H9 (cell line): ENCODE results near the gene FSIP1. TPM values are rescaled to one million over a fixed set of nuclear protein-coding genes. Genes with fewer than 3 reads are reported as not detected.

Source experiments
- DNase-seq: peaks from one replicate; pipeline ENCODE4 v3.0.0-alpha.2; 2017
- H2AFZ ChIP-seq: one replicate; pipeline ENCODE4 v1.6.1; 2013; ENCODE audit warnings: mild to moderate bottlenecking, low read length, control low read depth, moderate library complexity
- H2AK5ac ChIP-seq: 2 replicates; pipeline ENCODE4 v1.6.1; 2013; ENCODE audit warnings: low read length, control low read depth, mixed read lengths; ENCODE audit not compliant: insufficient read length
- H2BK120ac ChIP-seq: one replicate; pipeline ENCODE4 v1.6.1; 2013; ENCODE audit warnings: low read depth, mild to moderate bottlenecking, low read length, control low read depth, inconsistent platforms; ENCODE audit not compliant: poor library complexity, severe bottlenecking
- H2BK12ac ChIP-seq: 2 replicates; pipeline ENCODE4 v1.6.1; 2013; ENCODE audit warnings: low read length, control low read depth, mixed read lengths, low read depth; ENCODE audit not compliant: insufficient read length
- H2BK15ac ChIP-seq: 2 replicates; pipeline ENCODE4 v1.6.1; 2013; ENCODE audit warnings: low read depth, low read length, control low read depth
- H2BK20ac ChIP-seq: one replicate; pipeline ENCODE4 v1.6.1; 2013; ENCODE audit warnings: low read depth, mild to moderate bottlenecking, low read length, control low read depth, inconsistent platforms; ENCODE audit not compliant: poor library complexity, severe bottlenecking
- H2BK5ac ChIP-seq: 2 replicates; pipeline ENCODE4 v1.6.1; 2013; ENCODE audit warnings: low read length, control low read depth, mixed read lengths; ENCODE audit not compliant: insufficient read length
- H3K14ac ChIP-seq: 2 replicates; pipeline ENCODE4 v1.6.1; 2013; ENCODE audit warnings: low read length, control low read depth; ENCODE audit not compliant: insufficient read depth
- H3K18ac ChIP-seq: 2 replicates; pipeline ENCODE4 v1.6.1; 2013; ENCODE audit warnings: low read depth, mild to moderate bottlenecking, mixed read lengths, low read length, control low read depth; ENCODE audit not compliant: insufficient read length
- H3K23ac ChIP-seq: 2 replicates; pipeline ENCODE4 v1.6.1; 2013; ENCODE audit warnings: low read length, control low read depth, mixed read lengths, low read depth; ENCODE audit not compliant: insufficient read length
- H3K23me2 ChIP-seq: 2 replicates; pipeline ENCODE4 v1.6.1; 2013; ENCODE audit warnings: low read depth, mild to moderate bottlenecking, mixed read lengths, low read length, control low read depth; ENCODE audit not compliant: insufficient read length, poor library complexity, severe bottlenecking
- H3K27ac ChIP-seq: 2 replicates; pipeline ENCODE4 v1.5.1; 2013; ENCODE audit warnings: low read length, control low read depth, mixed read lengths, low read depth; ENCODE audit not compliant: insufficient read length
- H3K27me3 ChIP-seq: 2 replicates; pipeline ENCODE4 v1.6.1; 2013; ENCODE audit warnings: low read length, control low read depth, inconsistent platforms; ENCODE audit not compliant: insufficient read depth
- H3K4ac ChIP-seq: 2 replicates; pipeline ENCODE4 v1.6.1; 2013; ENCODE audit warnings: low read depth, mild to moderate bottlenecking, control low read depth, inconsistent platforms, low read length, moderate library complexity
- H3K4me1 ChIP-seq: 2 replicates; pipeline ENCODE4 v1.6.1; 2013; ENCODE audit warnings: low read length, control low read depth, inconsistent platforms; ENCODE audit not compliant: insufficient read depth
- H3K4me2 ChIP-seq: 2 replicates; pipeline ENCODE4 v1.6.1; 2013; ENCODE audit warnings: low read length, control low read depth, mixed read lengths; ENCODE audit not compliant: insufficient read length, insufficient read depth
- H3K56ac ChIP-seq: 2 replicates; pipeline ENCODE4 v1.6.1; 2013; ENCODE audit warnings: low read depth, mild to moderate bottlenecking, mixed read lengths, low read length, control low read depth; ENCODE audit not compliant: insufficient read length
- H3K79me1 ChIP-seq: 2 replicates; pipeline ENCODE4 v1.6.1; 2013; ENCODE audit warnings: low read depth, mild to moderate bottlenecking, moderate library complexity, low read length, control low read depth, inconsistent platforms; ENCODE audit not compliant: insufficient read depth, poor library complexity, severe bottlenecking
- H3K79me2 ChIP-seq: 2 replicates; pipeline ENCODE4 v1.6.1; 2013; ENCODE audit warnings: low read length, control low read depth, inconsistent platforms; ENCODE audit not compliant: insufficient read depth
- H3K9ac ChIP-seq: 2 replicates; pipeline ENCODE4 v1.6.1; 2013; ENCODE audit warnings: low read length, control low read depth, mixed read lengths; ENCODE audit not compliant: insufficient read length; ENCODE audit errors: extremely low read depth
- H3K9me3 ChIP-seq: one replicate; pipeline ENCODE4 v1.6.1; 2013; ENCODE audit warnings: low read depth, low read length, inconsistent platforms; ENCODE audit not compliant: control insufficient read depth
- H3T11ph ChIP-seq: one replicate; pipeline ENCODE4 v1.6.1; 2013; ENCODE audit warnings: mild to moderate bottlenecking, low read length, control low read depth, inconsistent platforms
- H4K20me1 ChIP-seq: one replicate; pipeline ENCODE4 v1.6.1; 2013; ENCODE audit not compliant: control insufficient read depth, insufficient read length, insufficient read depth
- H4K5ac ChIP-seq: 2 replicates; pipeline ENCODE4 v1.6.1; 2013; ENCODE audit warnings: low read depth, mild to moderate bottlenecking, mixed read lengths, low read length, control low read depth; ENCODE audit not compliant: insufficient read length
- H4K8ac ChIP-seq: replicated peaks from 2 replicates; pipeline ENCODE4 v1.6.1; 2013; ENCODE audit warnings: low read length, control low read depth, mixed read lengths, low read depth; ENCODE audit not compliant: insufficient read length
- H4K91ac ChIP-seq: 2 replicates; pipeline ENCODE4 v1.6.1; 2013; ENCODE audit warnings: low read depth, mild to moderate bottlenecking, moderate library complexity, mixed read lengths, low read length, control low read depth; ENCODE audit not compliant: insufficient read length
- H3K27ac Mint-ChIP-seq, 3 experiments: 2 replicates in 2 of 3; 3 replicates in 1 of 3; pipeline ENCODE4 v1.8.0; 2020 to 2021; ENCODE audit warnings: mixed read lengths in 3 of 3, mild to moderate bottlenecking in 1 of 3, moderate library complexity in 1 of 3
- H3K27me3 Mint-ChIP-seq: 2 replicates; pipeline ENCODE4 v1.8.0; 2021; ENCODE audit warnings: low read depth, mild to moderate bottlenecking, moderate library complexity, mixed read lengths
- H3K36me3 Mint-ChIP-seq, 3 experiments: 2 replicates in 2 of 3; 3 replicates in 1 of 3; pipeline ENCODE4 v1.8.0; 2020 to 2021; ENCODE audit warnings: low read depth in 3 of 3, mixed read lengths in 3 of 3; ENCODE audit not compliant: insufficient read depth in 1 of 3
- H3K4me1 Mint-ChIP-seq, 2 experiments: 2 replicates each; pipeline ENCODE4 v1.8.0; 2020; ENCODE audit warnings: mixed read lengths in 2 of 2
- H3K4me3 Mint-ChIP-seq, 2 experiments: 2 replicates in 1 of 2; 3 replicates in 1 of 2; pipeline ENCODE4 v1.8.0; 2020 to 2021; ENCODE audit warnings: mild to moderate bottlenecking in 2 of 2, mixed read lengths in 2 of 2, moderate library complexity in 1 of 2
- H3K9me3 Mint-ChIP-seq, 2 experiments: 2 replicates in 1 of 2; 3 replicates in 1 of 2; pipeline ENCODE4 v1.8.0; 2020; ENCODE audit warnings: mild to moderate bottlenecking in 2 of 2, mixed read lengths in 2 of 2, moderate library complexity in 1 of 2
- WGBS: extraction: QIAGEN DNeasy Blood & Tissue Kit; methylation state at CpG from one replicate; pipeline ENCODE4 v1.1.7; 2013; ENCODE audit warnings: missing lambda C conversion rate, low lambda C conversion rate, mixed read lengths; ENCODE audit not compliant: insufficient read length; ENCODE audit errors: extremely low coverage; 5-methylcytosine and 5-hydroxymethylcytosine counted together
- total RNA-seq: library from RNA; stranded (reverse); gene quantifications from 2 replicates; pipeline ENCODE4 v1.2.1, GENCODE V29; 2021
- TF ChIP-seq, protein P1 (sequence below): fragments of 200-600 bp; sonication (generic); conservative IDR thresholded peaks from 3 replicates; pipeline ENCODE4 v1.8.0; 2021; ENCODE audit warnings: antibody characterized with exemption, mild to moderate bottlenecking

Gene FSIP1
- total RNA-seq, 1 experiment from 2014 or later, result 0.96 TPM

DNA sequence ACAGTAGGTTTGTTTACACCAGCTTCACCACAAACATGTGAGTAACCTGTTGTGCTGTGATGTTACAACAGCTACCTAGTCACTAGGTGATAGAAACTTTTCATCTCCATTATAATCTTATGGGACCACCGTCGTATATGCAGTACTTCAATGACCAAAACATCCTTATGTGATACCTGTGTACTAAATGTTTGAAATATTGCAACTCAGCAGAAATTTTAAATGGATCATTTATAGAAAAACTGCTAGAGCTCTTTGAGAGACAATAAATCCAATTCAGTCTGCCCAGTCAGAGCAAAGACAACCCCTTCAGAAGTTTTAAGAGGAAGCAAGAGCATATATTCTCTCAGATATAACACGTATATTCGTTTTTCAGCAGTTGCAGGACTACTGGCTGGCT is 128.3 kb downstream of the FSIP1 start:
- no CpG with 5 or more reads among the region's 4 CpGs for WGBS
- no peak overlapping the region for H2BK120ac ChIP-seq
- no peak overlapping the region for H4K8ac ChIP-seq
- no peaks in the 10 kb centered on the region for H3K79me2 ChIP-seq
- Mint-ChIP-seq H3K27me3 (no peaks in the 10 kb centered on the region), H3K27ac (no peak overlapping the region; a peak in 1 of 7 replicates), H3K36me3 (peaks cover 0 to 7% (median 2%) of the 10 kb centered on the region in 3 experiments; a peak in 3 of 7 replicates), H3K4me3 (no peak overlapping the region), H3K9me3 (peaks cover 5 to 7% of the 10 kb centered on the region in 2 experiments; a peak in 4 of 5 replicates), H3K4me1 (peaks cover 3 to 6% of the 10 kb centered on the region in 2 experiments)
- H2BK12ac ChIP-seq, result no peak overlapping the region
- H2AFZ ChIP-seq, result no peak overlapping the region
- TF ChIP-seq, protein P1, sequence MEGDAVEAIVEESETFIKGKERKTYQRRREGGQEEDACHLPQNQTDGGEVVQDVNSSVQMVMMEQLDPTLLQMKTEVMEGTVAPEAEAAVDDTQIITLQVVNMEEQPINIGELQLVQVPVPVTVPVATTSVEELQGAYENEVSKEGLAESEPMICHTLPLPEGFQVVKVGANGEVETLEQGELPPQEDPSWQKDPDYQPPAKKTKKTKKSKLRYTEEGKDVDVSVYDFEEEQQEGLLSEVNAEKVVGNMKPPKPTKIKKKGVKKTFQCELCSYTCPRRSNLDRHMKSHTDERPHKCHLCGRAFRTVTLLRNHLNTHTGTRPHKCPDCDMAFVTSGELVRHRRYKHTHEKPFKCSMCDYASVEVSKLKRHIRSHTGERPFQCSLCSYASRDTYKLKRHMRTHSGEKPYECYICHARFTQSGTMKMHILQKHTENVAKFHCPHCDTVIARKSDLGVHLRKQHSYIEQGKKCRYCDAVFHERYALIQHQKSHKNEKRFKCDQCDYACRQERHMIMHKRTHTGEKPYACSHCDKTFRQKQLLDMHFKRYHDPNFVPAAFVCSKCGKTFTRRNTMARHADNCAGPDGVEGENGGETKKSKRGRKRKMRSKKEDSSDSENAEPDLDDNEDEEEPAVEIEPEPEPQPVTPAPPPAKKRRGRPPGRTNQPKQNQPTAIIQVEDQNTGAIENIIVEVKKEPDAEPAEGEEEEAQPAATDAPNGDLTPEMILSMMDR, result no peak
- H2AK5ac ChIP-seq, result no peak overlapping the region
- H3K4me1 ChIP-seq, result no peaks in the 10 kb centered on the region
- no peak for DNase-seq
- H2BK15ac ChIP-seq, result no peak overlapping the region
- H3K9ac ChIP-seq, result no peak overlapping the region
- no peaks in the 10 kb centered on the region for H3K23me2 ChIP-seq
- no peaks in the 10 kb centered on the region for H4K20me1 ChIP-seq
- no peak overlapping the region for H3K14ac ChIP-seq
- H3K9me3 ChIP-seq, result no peaks in the 10 kb centered on the region
- no peak overlapping the region for H4K5ac ChIP-seq
- no peaks in the 10 kb centered on the region for H3K79me1 ChIP-seq
- H3K27me3 ChIP-seq, result no peaks in the 10 kb centered on the region
- no peak overlapping the region for H3K4ac ChIP-seq
- no peak overlapping the region for H3T11ph ChIP-seq
- no peak overlapping the region for H3K18ac ChIP-seq
- no peak overlapping the region for H3K56ac ChIP-seq
- H3K4me2 ChIP-seq, result no peak overlapping the region
- H3K23ac ChIP-seq, result no peak overlapping the region
- no peak overlapping the region for H2BK5ac ChIP-seq
- no peak overlapping the region for H2BK20ac ChIP-seq
- no peak overlapping the region for H3K27ac ChIP-seq
- H4K91ac ChIP-seq, result no peak overlapping the region
